ENCODE data around the gene ARPC2. TPM values are rescaled to one million over a fixed set of nuclear protein-coding genes. Genes with fewer than 3 reads are reported as not detected.

The ARPC2 gene
- total and polyA plus RNA-seq, 10 of the 15 experiments (the other 5 are each of a cell fraction or from before 2014, with no cell fraction given), result 440 to 980 (median 709) TPM

GRCh38 chr2:218186355-218186766 is 30.6 kb upstream of the ARPC2 start (continued):
- no peak for TF ChIP-seq ASH2L (IDR thresholded peaks at IDR 0.05; ENCODE audit: borderline replicate concordance, low read depth)
- TF ChIP-seq POU2F2 (IDR thresholded peaks at IDR 0.05; ENCODE audit: borderline replicate concordance, low read depth, low read length), result no peak
- peak; percentile 48; the same call in 1 of the 2 replicates for TF ChIP-seq IKZF1 (conservative IDR thresholded peaks at IDR 0.05)
- no peak for TF ChIP-seq SRF (IDR thresholded peaks at IDR 0.05; ENCODE audit: low read depth in 2 of 2, low read length in 2 of 2)
- no peak for TF ChIP-seq NFXL1 (IDR thresholded peaks at IDR 0.05; ENCODE audit: borderline replicate concordance)
- TF ChIP-seq SUPT20H (IDR thresholded peaks at IDR 0.05; ENCODE audit: borderline replicate concordance, control insufficient read depth, low read depth, low read length), result no peak
- no peak for TF ChIP-seq SPI1 (IDR thresholded peaks at IDR 0.05; ENCODE audit: borderline replicate concordance, insufficient read depth, low read depth, low read length)
- no peak for TF ChIP-seq ZZZ3 (IDR thresholded peaks at IDR 0.05; ENCODE audit: control insufficient read depth, insufficient read length, low read depth)
- TF ChIP-seq NKRF (conservative IDR thresholded peaks at IDR 0.05), result no peak
- TF ChIP-seq SREBF2 (IDR thresholded peaks at IDR 0.05; ENCODE audit: low read length), result no peak
- TF ChIP-seq RBBP5 (conservative IDR thresholded peaks at IDR 0.05), result no peak
- TF ChIP-seq ZNF622 (IDR thresholded peaks at IDR 0.05), result no peak
- no peak for TF ChIP-seq NR2F1 (conservative IDR thresholded peaks at IDR 0.05)
- no peak for TF ChIP-seq BCL11A (IDR thresholded peaks at IDR 0.05; ENCODE audit: low read depth, low read length)
- TF ChIP-seq CHD1 (IDR thresholded peaks at IDR 0.05; ENCODE audit: low read depth, low read length), result no peak
- TF ChIP-seq BHLHE40 (IDR thresholded peaks at IDR 0.05; ENCODE audit: borderline replicate concordance in 1 of 2, low read depth in 2 of 2, low read length in 1 of 2), result 0 out of 4 replicates have a peak, but pooled peaks of 1 of the 2 experiments have one; percentile 26
- no peak for TF ChIP-seq ATF7 (IDR thresholded peaks at IDR 0.05; ENCODE audit: low read depth)
- no peak for TF ChIP-seq GABPA (IDR thresholded peaks at IDR 0.05; ENCODE audit: low read depth)
- TF ChIP-seq JUNB (IDR thresholded peaks at IDR 0.05), result no peak
- no peak for TF ChIP-seq KAT2A (conservative IDR thresholded peaks at IDR 0.05; ENCODE audit: control insufficient read depth, low read depth, low read length)

Measured in GM12878 (cell line).